Epidermal melanocyte (primary cell): ENCODE measurements around the gene DNAH8.

Experiments
- DNase-seq: peaks from one replicate; pipeline ENCODE4 v3.0.0; 2011; ENCODE audit warnings: low spot score; ENCODE audit not compliant: insufficient read length

Gene DNAH8

DNA sequence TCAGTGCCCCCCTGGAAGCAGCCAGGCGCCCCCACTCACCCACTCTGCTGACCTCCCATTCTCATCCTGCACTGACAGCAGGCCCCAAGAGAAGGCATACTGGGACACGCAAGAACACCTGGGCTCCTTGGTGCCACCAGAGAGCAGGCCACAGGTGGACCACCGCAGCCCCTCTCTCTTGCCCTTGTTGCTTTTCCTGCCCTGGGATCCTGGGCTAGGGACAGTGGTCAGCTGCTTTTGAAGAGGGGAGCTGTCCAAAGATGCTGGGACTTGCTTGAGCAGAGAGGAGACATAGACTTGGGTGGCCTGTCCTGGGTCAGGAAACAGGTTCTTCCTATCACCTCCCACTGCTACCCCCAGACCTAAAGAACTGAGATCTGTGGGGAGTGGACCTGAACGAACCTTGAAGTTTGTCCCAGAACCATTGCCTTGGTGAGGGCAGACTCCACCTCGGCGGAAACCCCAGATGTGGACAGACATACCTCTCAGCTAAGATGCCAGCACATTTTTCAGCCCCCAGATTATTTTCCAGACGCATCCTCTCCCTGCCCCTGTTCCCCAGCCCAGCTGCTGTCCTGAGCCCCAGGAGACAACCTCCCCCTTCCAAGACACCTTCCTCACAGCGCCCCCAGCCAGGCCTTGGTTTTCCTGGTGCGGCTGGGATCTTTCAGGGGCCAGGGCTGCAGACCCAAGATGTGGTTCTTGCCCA, 334.6 kb downstream of the DNAH8 start:
- DNase-seq, result no peak

DNA sequence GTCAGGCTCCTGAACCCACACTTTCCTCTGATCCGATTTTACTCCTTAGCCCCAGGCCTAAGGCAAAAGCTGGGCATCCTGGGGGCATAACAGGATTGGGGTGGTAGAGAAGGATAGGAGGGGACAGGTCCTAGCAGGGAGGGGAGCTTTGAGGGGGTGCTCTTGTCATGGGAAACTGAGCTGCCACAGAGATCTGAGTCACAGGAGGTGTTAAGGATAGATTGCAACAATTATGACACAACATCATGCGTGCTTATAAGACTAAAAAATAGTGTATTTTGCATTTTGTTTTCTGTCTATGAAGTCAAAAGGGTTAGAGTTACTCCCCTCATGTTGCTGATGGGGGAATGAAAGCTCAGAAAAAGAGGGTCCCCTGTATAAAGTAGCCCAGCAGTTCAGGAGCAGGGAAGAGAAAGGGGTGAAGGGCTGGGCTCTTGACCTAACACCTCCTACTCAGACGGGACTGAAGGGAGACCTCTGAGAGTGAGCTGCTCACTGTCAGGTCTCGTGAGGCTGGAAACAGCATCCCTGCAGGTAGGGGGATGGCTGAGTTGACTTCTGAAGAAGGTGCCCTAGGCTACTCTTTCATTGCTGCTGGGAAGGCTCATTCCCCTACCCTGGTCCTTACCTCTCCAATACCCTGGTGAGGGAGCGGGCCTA, 335.5 kb downstream of the DNAH8 start:
- no peak for DNase-seq

DNA sequence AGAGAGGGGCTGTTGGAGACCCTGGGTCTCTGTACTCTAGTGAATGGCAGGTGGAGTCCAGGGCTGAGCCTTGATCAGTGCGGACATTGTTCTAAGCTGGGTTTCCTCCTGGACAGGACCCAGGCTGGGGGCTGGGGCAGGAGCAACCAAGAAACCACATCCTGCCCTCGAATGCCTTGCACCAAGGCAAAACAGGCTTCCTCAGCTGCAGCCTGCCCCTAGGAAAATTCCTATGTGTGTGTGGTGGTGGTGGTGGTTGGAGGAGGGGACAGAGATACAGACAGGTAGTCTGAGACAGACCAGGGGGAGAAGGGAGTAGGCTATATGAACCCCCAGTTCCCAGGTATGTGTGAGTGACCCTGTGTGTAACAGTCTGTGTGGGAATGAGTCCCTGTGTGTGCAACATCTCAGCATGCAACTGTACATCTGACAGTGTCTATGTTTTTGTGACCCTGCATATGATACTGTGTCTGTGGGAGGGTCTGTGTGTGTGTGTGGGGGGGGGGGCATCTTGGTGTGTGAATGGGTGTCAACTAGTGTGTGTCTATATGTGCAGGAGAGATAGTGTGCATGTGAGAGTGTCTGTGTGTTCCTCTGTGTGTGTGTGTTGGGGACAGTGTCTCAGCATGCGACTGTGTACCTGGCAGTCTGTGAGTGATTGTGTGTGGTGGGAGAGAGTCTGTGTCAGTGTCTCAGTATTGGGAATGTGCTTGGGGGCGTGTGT, 336.4 kb downstream of the DNAH8 start:
- DNase-seq, result no peak

DNA sequence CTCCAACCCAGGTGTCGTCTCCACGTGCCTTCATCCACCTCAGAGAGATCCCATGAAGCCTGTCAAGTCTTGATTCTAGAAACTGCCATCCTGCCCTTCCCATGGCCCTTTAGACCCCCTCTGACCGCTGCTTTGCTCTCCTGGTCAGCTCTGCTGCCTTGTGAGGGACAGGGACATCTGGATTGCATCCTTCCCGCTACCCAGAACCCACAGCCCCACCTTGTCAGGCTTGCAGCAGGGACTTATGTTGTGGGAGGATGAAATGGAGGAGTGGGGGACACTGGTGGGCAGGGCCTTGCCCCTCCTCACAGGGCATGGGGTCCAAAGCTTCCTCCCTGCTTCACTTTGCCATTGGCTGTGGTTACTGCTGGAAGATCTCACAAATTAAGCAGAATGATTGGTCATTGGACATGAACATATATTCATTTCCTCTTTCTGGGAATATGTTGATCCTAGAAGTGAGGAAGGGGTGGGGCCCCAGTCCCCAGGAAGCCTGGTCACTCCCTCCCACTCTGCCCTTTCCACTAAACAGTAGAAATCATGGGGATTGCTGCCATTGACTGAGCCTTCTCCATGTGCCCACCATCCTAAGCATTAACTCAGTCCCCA, 338.0 kb downstream of the DNAH8 start:
- no peak for DNase-seq

DNA sequence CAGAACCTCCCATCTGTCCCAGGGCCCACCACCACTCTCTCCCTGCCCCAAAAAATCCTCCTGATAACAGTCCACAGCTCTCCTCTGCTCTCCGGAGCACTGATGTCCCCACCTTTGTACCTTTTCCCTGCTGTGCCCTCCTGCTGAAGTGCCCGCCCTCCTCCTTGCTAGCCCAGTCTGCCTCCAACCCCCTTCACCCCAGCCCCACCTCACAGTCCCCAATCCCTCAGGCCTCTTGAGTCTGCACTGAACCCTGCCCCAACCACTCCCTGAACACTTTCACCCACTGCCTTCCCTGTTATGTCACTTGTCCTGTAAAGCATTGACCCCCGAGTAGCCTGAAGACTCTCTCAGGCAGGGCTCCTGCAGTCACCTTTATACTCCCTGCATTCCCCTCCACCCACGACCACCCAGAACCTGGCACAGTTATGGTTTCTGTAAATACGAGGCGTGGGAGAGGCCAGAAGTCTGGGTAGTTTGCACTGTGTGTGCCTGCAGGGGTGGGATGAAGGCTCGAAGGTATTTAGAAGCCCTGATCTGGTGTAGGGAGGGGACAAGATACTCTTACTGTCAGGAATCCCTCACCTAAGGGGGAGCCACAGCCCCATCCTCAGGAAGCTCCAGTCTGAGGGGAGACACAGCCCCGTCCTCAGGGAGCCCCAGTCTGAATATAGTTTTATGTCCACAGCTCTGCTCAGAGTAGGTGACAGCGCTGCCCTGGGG, 338.9 kb downstream of the DNAH8 start:
- DNase-seq, result no peak

DNA sequence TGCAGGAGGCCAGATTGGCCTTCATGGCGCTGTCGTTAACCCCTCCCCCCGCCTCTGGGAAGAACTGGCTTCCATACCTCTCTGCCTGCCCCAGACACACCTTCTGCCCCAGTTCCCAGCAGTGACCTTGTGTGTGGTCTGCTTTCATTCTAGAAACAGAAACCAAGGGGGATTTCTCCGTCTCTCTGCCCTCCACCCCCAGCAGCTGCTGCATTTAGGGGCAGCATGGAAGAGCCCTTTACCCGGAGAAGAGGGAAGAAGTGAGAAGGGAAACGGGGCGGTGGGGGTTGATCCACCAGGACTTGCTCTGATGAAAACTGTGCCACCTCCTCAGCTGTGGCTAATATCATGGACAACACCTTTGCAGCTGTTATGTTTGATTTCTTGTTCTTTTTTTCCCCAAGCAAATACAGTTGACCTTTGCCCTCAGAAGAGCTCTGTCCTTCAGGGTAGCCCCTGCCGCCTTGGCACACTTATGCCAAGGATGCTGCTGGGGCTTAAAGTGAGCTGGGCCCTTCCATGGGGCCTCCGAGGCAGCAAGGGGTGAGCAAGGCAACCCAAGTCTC, 339.5 kb downstream of the DNAH8 start:
- DNase-seq, result no peak

DNA sequence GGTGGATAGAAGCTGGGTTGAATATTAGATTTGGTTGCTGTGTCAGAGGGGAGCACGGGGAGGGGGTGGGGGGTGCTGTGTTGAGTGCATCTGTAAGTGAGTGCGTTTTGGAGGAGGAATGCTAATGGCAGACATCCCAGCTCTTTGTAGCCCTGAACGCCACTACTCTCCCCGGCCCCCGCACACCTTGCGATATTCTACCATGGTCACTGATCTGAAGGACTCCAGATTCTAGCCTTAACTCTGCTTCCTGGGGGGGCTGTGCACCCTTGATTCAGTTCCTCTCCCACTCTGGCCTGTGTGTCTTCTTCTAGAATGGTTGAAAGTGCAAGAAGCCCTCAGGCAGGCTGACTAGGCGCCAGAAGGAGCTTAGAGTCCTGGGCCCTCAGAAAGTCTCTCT, 340.6 kb downstream of the DNAH8 start:
- no peak for DNase-seq

DNA sequence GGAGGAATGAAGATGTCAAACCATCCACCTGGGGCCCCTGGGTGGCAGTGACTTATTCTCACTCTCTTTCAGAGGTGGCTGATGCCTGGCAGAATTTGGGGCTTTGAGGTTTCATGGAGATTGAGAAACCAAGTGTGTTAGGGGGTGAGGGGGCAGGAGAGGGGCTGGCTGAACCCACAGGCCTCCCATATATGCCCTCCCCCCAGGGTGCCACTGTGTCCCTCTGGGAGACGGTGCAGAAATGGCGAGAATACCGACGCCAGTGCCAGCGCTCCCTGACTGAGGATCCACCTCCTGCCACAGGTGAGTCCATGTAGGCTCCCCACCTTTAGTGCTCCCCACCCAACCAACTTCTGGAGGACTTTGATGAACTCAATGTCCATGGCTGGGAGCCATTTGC, 341.1 kb downstream of the DNAH8 start:
- DNase-seq, result no peak

DNA sequence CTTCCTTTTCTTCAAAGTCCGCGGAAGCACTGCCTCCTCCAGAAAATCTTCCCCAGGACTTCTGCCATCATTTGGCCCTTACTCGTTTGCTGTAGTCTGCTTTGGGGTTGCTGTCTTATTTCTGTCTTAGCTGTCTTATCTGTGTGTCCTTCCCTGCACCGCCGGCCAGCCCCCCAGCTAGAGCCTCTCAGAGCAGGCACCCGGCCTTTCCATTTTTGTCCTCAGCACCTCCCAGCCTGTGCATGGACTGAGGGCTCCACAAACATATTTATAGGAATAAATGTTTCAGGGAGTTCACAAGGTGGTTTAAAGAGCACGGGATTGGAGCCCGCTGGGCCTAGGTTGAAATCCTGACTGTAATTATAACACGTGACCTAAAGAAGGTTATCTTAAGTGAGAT, 341.6 kb downstream of the DNAH8 start:
- DNase-seq, result no peak

DNA sequence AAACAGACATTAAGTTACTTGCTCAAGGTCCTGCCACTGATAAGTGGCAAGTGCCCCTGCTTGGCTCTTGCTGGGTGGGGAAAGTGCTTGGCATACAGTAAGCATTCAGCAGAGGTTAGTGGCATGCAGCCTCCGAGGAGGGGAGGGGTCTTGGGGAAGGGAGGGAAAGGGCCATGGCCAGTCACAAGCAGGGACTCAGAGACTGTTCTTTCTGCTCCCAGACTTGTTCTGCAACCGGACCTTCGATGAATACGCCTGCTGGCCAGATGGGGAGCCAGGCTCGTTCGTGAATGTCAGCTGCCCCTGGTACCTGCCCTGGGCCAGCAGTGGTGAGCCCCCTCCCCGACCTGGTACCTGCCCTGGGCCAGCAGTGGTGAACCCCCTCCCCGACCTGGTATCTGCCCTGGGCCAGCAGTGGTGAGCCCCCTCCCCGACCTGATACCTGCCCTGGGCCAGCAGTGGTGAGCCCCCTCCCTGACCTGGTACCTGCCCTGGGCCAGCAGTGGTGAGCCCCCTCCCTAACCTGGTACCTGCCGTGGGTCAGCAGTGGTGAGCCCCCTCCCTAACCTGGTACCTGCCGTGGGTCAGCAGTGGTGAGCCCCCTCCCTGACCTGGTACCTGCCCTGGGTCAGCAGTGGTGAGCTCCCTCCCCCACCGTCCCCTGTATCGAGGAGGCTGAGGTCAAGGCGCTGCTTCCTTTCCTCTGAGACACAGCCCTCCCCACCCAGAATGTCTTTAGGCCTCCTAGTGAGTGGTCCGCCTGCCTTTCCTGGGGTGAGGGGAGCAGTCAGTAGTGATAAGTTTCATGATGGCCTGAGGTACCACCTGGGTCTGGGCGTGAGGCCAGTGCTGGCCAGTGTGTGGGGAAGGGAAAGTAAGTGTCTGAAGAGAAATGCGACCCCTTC, 342.4 kb downstream of the DNAH8 start:
- no peak for DNase-seq

DNA sequence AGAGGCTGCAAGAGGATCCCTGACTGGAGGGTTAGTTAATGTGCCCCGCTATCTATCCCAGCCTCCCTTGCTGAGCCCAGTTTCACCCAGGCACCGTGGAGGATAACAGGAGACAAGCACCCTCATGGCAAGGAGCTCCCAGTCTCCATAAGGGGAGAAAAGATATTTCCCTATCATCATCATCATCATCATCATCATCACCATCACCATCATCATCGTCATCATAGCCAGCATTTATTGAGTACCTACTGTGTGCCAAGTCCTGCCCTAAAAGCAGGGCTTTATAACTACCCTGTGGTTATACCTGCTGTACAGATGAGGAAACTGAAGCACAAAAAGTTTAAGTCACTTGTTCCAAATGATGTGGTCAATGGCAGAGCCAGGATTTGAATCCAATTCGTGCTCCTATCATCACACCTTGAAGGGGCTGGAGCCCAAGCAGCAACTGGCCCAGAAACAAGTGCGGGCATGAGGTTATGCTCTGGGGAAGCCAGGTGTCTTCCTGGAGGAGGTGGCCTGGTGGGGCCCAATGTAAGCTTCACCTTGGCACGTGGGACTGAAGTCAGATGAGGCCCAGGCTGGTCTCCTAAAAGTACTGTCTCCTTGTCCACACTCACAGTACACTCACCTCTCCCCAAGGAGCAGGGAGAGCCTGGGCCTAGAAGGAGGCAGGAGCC, 343.5 kb downstream of the DNAH8 start:
- no peak for DNase-seq

DNA sequence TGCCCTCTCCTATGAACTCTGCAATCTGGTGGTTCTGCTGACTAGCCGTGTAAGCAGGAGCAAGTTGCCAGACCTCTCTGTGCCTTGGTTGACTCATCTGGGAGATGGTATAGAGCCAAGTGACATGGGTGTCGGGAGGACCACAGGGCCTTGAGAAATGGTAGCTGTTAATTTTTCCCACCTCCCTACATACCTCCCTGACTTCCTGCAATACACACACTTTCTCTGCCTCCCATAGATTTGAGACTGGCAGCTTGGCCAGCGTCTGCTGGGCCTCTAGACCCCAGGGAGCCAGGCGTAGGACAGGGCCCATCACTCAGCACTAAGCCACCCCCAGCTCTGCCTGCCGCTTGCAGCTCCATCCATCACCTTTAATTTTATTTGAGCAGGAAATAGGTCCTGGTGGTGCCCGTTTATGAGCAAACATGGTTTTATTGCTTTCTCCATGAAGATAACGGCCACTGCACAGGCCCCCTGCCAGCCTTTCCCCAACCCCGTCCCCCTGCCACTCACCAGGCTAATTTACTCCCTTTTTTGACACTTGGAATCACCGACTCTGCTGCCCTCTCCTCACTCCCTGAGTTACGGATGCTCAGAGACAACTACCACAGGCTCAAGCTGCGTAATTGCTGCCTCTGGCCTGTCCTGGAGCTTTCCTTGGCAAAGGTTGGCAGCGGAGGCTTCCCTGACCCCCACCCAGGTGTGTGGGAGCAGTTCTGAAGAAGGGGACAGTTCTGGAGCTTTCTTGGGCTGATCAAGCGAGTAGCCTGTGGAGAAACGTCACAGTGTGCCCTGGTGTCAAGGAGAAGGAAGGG, 344.6 kb downstream of the DNAH8 start:
- no peak for DNase-seq

DNA sequence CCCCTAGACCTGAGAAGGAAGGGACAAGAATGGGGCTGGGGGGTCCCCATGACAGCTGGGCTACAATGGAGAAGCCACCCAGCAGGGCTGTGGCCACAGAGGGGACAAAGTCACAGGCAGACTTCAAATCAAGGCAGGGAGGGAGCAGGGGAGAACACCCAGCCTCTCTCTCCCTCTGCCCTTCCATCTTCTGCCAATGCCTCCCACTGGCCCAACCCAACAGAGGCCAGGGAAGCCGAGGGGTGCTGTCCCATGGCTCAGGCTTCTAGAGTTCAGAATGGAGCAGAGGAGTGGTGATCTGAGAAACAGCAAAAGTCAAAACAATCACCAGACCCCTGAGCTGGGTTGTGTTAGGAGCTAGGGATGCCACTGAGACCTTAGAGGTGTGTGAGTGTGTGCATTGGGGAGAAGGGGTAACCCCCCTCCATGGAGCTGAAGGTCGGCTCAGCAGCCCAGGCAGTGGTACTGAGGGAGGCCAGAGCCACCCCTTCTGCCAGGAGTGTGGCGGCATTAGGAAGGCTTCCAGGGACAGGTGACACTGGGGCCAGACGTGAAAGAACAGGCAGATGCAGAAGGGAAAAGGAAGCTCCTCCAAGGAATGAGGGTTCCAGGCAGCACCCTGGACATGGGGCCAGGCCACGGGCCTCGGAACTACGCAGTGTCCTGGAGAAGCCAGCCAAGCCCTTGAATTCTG, 345.5 kb downstream of the DNAH8 start:
- DNase-seq, result no peak

DNA sequence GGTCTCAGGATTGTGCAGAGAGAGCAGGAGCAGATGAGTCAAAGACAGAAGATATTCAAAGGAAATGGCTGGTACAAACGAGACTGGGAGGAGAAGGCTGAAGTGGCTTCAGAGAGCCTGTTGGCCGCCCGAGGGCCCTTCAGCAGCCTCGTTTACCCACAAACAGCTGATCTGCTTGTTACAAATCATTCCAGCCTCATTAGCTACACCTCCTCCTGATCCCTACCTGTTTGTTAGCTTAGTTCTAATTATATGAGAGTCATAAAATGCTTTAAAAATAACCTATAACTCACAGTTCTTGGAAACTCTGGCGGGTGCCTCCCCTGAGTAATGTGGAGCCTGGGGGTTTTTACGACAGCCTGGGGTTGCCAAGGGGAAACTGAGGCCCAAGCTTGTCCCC, 346.1 kb downstream of the DNAH8 start:
- no peak for DNase-seq

DNA sequence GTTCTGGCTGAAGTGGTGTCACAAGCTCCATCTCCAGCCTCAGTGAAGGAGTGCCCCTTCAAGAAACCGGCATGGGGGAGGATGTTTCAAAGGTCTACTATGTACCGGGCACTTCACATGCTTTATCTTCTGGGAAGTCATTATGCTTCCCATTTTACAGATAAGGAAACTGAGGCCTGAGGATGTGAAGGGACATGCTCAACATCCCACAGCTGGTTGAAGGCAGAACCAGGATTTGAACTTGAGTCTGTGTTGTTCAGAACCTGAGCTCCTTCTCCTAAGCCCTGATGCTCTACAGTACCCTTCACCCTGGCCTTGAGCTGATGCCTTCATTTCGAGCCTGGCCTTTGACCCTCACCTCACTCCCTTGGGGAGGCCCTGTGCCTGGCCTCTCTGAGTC, 346.5 kb downstream of the DNAH8 start:
- no peak for DNase-seq

DNA sequence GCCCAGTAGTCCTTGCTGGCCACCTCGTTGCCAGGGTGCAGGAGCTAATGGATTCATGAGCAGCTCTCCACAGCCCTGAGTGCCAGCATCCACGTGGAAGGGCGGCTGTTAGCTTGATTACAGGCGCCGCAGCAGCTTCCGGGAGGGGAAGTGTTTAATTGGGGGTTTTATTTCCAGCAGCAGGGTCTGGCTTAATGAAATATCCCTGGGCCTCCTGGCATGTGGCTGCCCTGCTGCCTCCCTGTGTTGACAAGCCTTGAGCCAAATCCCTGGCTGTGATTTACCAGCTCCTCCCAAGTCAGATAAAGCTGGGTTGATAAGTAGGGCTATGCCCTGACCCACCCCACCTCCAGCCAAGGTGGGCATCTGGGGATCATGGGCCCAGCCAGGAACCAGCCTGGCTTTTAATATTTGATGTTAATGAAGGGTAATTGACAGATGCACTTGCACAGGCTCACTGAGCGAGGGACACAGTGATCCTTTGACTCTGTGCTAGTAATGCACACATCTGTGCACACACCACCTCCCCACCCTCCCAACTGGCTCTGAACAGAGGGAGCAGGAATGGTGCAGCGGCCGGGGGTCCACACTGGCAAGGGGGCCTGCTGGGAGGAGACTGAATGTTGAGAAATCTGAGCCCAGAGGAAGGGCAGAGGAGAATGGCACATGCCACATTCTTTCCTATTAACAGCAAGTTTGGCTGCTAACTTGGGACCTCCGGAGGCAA, 347.1 kb downstream of the DNAH8 start:
- DNase-seq, result no peak

DNA sequence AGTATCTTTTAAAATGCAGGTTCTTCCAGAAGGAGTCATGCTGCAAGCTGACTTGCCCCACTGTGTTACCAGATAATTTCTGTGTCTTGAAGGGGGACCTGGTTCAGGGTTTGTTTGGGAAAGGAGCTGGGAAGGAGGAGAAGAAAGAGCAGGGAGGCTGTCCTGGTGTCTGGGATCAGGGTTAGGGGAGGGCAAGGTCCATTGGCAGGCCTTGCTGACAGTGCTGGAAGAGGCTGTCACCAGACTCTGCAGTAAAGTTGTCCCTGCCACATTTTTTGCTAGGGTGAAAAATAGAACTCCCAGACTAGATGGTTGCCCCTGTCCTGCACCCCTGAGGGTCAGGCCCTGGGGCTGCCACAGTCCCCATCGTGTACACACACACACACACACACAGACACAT, 348.4 kb downstream of the DNAH8 start:
- DNase-seq, result no peak

DNA sequence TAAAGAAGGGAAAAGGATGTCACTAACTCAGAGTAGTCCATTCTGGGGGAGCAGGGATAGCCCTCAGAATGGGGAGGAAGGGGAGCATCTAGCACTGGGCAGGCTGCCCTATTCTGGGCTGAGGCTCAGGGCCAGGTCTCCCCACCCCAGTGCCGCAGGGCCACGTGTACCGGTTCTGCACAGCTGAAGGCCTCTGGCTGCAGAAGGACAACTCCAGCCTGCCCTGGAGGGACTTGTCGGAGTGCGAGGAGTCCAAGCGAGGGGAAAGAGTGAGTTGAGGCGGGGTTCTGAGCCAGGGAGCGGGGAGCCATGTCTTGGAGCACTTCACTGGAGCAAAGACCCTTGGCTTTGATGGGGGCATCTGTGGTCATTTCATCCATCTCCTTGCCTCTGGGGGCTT, 350.4 kb downstream of the DNAH8 start:
- DNase-seq, result no peak
